G401.6 (cell line): ENCODE results near the gene HAGHL.
"Not testable (repeated sequence)": the region's sequence is repeated elsewhere in the genome, so short reads cannot be mapped to it uniquely, and the experiment has no call there.

ENCODE experiments used
- FAIRE-seq: peaks from 2 replicates; lab custom pipeline; 2012; peaks lifted over from hg19 to GRCh38; lab: Jason Lieb, UNC

HAGHL gene

GRCh38 chr16:774086-775001 is 47.4 kb downstream of the HAGHL start:
- no peak for FAIRE-seq

DNA sequence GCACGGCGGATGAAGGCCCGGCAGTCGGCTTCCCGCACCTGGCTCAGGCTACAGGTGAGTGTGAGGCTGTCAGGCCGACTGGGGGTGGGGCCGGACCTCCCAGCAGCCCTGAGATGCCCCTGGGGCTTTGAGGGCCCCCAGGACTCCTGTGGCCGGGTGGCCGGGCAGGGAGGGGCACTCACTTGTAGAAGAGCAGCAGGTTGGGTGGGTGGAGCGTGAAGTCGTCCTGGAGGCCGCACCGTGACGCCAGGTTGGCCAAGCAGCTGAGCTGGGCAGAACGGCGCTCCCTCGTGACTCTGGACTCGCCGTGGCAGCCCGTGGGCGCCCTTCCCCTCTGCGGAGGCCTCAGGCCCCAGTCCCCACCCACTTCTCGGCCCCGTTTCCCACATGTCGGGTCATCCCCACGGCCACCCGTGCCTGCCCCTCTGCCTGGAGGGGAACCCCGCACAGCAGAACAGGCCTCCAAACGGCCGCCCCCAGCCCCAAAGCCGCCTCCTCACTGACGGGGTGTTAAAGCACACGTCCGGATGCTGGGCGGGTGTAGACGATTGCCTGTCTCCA is 48.4 kb downstream of the HAGHL start:
- FAIRE-seq, result no peak

DNA sequence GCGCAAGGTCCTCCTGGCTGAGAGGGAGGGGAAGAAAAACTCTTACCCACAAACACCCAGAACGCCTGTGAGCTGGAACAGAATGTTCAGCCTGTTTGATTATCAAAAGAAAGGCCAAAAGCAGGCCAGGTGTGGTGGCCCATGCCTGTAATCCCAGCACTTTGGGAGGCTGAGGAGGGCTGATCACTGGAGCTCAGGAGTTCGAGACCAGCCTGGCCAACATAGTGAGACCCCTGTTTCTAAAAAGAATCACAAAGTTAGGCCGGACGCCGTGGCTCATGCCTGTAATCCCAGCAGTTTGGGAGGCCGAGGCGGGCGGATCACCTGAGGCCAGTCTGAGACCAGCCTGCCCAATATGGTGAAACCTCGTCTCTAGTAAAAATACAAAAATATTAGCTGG is 49.4 kb downstream of the HAGHL start:
- not testable (repeated sequence) for FAIRE-seq

GRCh38 chr16:776824-777223 is 49.9 kb downstream of the HAGHL start:
- FAIRE-seq, result no peak

GRCh38 chr16:777826-778225 is 50.9 kb downstream of the HAGHL start:
- peak; percentile 44 for FAIRE-seq

DNA sequence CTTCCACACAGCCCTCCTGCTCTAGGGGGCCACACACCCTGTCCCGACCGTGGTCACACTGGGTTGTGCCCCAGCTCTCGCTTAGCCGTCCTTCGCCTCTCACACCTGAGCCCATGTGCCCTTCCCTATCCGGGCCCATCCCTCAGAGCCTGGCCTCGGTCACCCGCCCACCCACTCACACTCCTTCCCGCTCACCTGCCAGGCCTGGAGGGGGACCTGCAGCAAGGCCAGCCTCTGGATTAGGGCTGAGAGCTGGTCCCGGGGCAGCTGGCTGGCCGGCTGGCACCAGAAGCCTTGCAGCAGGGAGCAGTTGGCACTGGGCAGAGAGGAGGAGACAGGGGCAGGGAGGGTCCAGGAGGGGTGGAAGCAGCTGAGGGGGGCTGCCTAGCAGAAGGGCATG is 51.5 kb downstream of the HAGHL start:
- no peak for FAIRE-seq

GRCh38 chr16:778909-779527 is 52.1 kb downstream of the HAGHL start:
- FAIRE-seq, result no peak
